HL-60 (cell line): Measurements from ENCODE around the gene PLPP6.
A peak's percentile ranks its signal among the peaks of the same experiment; 100 is the strongest.

Experiments
- DNase-seq, 2 experiments: peaks; one replicate each; pipeline ENCODE4 v3.0.0-alpha.2; 2010 to 2020; ENCODE audit warnings: low read depth in 1 of 2, low spot score in 1 of 2
- H3K27ac ChIP-seq: fragments of 250-450 bp; sonication (Bioruptor Pico); replicated peaks from 2 replicates; pipeline ENCODE4 v1.5.1; 2020; ENCODE audit warnings: mild to moderate bottlenecking, moderate library complexity
- H3K27me3 ChIP-seq: fragments of 250-450 bp; sonication (Bioruptor Pico); 2 replicates; pipeline ENCODE4 v1.5.1; 2021; ENCODE audit warnings: mild to moderate bottlenecking, moderate library complexity; ENCODE audit not compliant: insufficient read depth, poor library complexity, severe bottlenecking
- H3K4me3 ChIP-seq: replicated peaks from 2 replicates; pipeline ENCODE4 v1.5.1; 2011; ENCODE audit warnings: mild to moderate bottlenecking, control low read depth, low read length; ENCODE audit not compliant: insufficient read depth
- CTCF ChIP-seq: IDR thresholded peaks from one replicate; pipeline ENCODE4 v1.5.1; 2011; ENCODE audit warnings: low read length, control low read depth, inconsistent platforms; ENCODE audit not compliant: insufficient read depth
- GABPA ChIP-seq: IDR thresholded peaks from 2 replicates; pipeline ENCODE4 v1.6.1; 2012; ENCODE audit warnings: low read depth
- POLR2AphosphoS5 ChIP-seq: IDR thresholded peaks from 2 replicates; pipeline ENCODE4 v1.6.1; 2012; ENCODE audit warnings: low read depth
- REST ChIP-seq: IDR thresholded peaks from 2 replicates; pipeline ENCODE4 v1.6.1; 2012; ENCODE audit warnings: low read depth; ENCODE audit not compliant: insufficient replicate concordance
- SPI1 ChIP-seq: IDR thresholded peaks from 2 replicates; pipeline ENCODE4 v1.6.1; 2012; ENCODE audit warnings: low read depth, mild to moderate bottlenecking, borderline replicate concordance

Gene PLPP6

GRCh38 chr9:4674783-4675182 is 12.7 kb downstream of the PLPP6 start:
- TF ChIP-seq REST = no peak
- no peak for TF ChIP-seq GABPA
- no peak for DNase-seq
- Histone ChIP-seq H3K4me3 (no peak overlapping the region), H3K27ac (no peak overlapping the region), H3K27me3 (no peaks in the 10 kb centered on the region)

GRCh38 chr9:4677392-4677791 is 15.3 kb downstream of the PLPP6 start:
- DNase-seq = no peak
- no peak overlapping the region for H3K27ac ChIP-seq

GRCh38 chr9:4678679-4679267 is 16.7 kb downstream of the PLPP6 start:
- peak overlapping the region; percentile 87 for H3K4me3 ChIP-seq
- TF ChIP-seq REST (no peak), SPI1 (no peak), GABPA (no peak), POLR2AphosphoS5 (no peak), CTCF (no peak)
- peak in 1 of 2 experiments; percentile 29 for DNase-seq
- H3K27ac ChIP-seq = peak overlapping the region; percentile 95
- no peaks in the 10 kb centered on the region for H3K27me3 ChIP-seq

More at GRCh38 chr9:4677392-4677791, 15.3 kb downstream of the PLPP6 start:
- no peak for TF ChIP-seq SPI1
- TF ChIP-seq CTCF = no peak
- no peak for TF ChIP-seq REST
- TF ChIP-seq GABPA = no peak
- no peaks in the 10 kb centered on the region for H3K27me3 ChIP-seq
- H3K4me3 ChIP-seq = no peak overlapping the region
